PC-9 (cell line): ENCODE data around the gene TLR3.

Experiments used
- EZH2 ChIP-seq: fragments of 200-600 bp; sonication (generic); IDR thresholded peaks from 2 replicates; pipeline ENCODE4 v1.8.0; 2017; ENCODE audit warnings: antibody characterized with exemption, low read depth
- TF ChIP-seq, protein P1 (sequence below): fragments of 200-600 bp; sonication (generic); conservative IDR thresholded peaks from 2 replicates; pipeline ENCODE4 v1.6.1; 2017; ENCODE audit warnings: mixed run types, antibody characterized with exemption, mild to moderate bottlenecking, moderate library complexity

DNA sequence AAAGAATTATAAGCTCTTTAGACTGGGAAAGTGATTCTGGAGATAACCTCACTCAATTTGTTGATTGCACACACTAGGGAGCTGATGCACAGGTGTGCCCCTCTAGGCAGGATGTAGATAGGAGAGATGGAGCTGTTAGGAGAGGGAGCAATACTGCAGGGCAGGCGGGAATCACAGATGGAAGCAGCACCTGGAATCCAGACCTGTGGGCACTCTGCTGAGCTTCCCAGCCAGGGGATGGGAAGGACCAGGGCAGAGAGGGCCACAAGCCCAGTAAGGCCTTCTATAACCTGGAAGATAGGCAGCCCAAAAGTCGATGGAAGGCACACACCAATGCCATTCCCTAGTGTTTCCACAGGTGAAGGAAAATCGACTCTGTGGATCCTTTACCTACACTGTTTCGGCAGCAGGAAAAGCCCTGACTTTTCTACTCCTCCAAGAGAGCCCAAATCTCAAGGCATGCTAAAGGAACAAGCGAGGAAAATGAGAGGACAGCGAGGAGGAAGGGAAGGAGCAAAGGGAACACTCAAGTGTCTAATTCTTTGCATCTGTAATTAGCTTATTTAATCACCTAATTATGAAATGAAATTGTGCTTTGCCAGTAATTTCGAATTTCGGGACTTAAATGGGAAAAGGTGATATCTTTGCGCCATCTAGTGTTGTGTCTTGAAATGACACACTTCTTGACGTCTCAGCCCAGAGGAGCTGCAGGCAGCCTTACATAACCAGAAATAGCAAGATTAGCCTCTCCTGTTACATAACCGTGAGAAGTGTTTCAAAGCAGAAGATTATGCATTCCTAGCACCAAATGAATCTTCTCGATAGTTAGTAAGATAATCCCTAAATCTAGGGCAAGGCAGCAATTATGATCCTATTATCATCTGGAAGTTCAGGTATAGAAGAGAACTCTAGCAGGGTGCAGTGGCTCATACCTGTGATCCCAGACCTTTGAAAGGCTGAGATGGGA lies 31.0 kb upstream of the TLR3 start:
- TF ChIP-seq, protein P1, sequence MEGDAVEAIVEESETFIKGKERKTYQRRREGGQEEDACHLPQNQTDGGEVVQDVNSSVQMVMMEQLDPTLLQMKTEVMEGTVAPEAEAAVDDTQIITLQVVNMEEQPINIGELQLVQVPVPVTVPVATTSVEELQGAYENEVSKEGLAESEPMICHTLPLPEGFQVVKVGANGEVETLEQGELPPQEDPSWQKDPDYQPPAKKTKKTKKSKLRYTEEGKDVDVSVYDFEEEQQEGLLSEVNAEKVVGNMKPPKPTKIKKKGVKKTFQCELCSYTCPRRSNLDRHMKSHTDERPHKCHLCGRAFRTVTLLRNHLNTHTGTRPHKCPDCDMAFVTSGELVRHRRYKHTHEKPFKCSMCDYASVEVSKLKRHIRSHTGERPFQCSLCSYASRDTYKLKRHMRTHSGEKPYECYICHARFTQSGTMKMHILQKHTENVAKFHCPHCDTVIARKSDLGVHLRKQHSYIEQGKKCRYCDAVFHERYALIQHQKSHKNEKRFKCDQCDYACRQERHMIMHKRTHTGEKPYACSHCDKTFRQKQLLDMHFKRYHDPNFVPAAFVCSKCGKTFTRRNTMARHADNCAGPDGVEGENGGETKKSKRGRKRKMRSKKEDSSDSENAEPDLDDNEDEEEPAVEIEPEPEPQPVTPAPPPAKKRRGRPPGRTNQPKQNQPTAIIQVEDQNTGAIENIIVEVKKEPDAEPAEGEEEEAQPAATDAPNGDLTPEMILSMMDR, result peak; percentile 80
- no peak for TF ChIP-seq EZH2
